ENCODE results near the gene GRWD1.

Gene GRWD1

GRCh38 chr19:48428670-48429069, 17.1 kb upstream of the GRWD1 start:
- DNase-seq: no peak

DNA sequence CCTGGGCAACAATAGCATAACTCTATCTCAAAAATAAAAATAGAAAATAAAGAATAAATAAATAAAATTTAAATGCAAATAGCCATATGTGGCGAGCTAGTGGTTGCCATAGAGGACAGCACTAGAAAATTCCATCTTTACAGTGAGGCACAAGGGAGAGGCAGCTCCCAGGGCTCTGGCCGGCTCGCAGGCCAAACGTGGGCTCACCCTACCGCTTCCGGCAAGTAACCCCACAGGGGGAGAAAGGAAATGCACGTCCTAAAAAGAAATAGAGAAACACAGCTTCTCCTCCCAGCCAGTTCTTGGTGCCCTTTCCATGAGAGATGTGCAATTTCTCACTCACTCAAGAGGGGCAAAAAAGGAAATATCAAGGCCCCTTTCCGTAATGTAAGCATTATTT, 12.4 kb upstream of the GRWD1 start:
- DNase-seq: no peak

- DNase-seq: no peak
These were observed 9.2 kb upstream of the GRWD1 start for GRCh38 chr19:48436586-48436985.

DNA sequence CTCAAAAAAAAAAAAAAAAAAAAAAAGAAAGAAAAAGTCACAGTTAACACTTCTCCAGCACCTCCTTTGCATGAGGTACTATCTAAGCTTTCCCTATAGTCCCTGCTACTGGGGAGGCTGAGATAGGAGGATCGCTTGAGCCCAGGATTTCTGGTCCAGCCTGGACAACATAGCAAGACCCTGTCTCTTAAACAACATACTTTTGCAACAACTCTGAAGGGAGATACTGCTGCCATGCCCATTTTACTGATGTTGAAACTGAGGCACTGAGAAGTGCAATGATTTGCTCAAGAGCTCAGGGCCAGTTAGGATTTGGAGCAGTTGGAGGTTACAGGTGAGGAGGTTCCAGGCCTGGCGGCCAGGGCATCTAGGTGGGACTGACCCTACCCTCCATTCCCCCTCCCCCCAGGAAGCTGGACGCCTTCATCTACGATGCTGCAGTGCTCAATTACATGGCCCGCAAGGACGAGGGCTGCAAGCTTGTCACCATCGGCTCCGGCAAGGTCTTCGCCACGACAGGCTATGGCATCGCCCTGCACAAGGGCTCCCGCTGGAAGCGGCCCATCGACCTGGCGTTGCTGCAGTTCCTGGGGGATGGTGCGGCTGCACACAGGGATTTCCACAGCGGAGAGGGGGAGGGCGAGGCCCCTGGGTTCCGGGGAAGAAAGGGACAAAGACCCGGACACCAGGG, 4.3 kb upstream of the GRWD1 start:
- DNase-seq: no peak

- no peak for DNase-seq
These were observed 3.4 kb upstream of the GRWD1 start for GRCh38 chr19:48442116-48443035.

DNA sequence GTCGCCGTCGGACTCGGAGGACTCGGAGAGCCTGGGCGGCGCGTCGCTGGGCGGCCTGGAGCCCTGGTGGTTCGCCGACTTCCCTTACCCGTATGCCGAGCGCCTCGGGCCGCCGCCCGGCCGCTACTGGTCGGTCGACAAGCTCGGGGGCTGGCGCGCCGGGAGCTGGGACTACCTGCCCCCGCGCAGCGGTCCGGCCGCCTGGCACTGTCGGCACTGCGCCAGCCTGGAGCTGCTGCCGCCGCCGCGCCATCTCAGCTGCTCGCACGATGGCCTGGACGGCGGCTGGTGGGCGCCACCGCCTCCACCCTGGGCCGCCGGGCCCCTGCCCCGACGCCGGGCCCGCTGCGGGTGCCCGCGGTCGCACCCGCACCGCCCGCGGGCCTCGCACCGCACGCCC, 2.5 kb upstream of the GRWD1 start:
- DNase-seq: no peak

GRCh38 chr19:48443731-48444128, 2.1 kb upstream of the GRWD1 start:
- DNase-seq: no peak

- no peak for DNase-seq
These were observed 1.5 kb upstream of the GRWD1 start for GRCh38 chr19:48444129-48444935.

- no peak for DNase-seq
These were observed 915 bp upstream of the GRWD1 start for GRCh38 chr19:48444936-48445200.

GRCh38 chr19:48445256-48445605, 552 bp upstream of the GRWD1 start:
- DNase-seq: no peak

- DNase-seq: no peak
These were observed 796 bp downstream of the GRWD1 start for GRCh38 chr19:48446579-48446978.

DNA sequence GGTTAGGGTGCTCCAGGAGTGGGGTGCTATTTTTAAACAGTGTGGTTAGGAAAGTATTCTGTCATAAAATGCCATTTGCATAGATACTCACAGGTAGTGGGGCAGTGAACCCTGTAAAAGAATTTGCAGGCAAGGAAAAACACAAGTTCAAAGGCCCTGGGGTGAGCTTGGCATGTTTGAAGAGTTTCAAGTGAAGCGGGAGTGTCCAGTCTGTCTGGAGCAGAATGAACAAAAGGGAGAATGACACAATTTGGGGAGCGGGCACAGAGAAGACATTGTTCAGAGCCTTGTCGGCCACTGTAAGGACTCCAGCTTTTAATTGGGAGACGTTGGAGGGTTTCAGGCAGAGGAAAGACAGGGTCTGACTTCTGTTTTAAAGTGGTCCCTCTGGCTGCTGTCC, 2.8 kb downstream of the GRWD1 start:
- no peak for DNase-seq

DNA sequence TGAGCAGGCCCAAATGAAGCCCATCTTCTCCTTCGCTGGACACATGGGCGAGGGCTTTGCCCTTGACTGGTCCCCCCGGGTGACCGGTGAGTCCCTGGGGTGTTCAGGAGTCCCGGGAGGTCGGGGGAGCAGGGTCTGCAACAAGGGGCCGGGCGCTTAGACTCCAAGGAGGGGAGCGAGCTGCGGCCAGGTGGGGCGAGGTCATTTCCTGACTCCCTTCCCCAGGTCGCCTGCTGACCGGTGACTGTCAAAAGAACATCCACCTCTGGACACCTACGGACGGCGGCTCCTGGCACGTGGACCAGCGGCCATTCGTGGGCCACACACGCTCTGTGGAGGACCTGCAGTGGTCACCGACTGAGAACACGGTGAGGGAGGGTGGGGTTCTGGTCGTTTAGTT, 4.7 kb downstream of the GRWD1 start:
- DNase-seq: no peak

GRCh38 chr19:48450863-48451262, 5.1 kb downstream of the GRWD1 start:
- no peak for DNase-seq

- no peak for DNase-seq
These were observed 5.8 kb downstream of the GRWD1 start for GRCh38 chr19:48451624-48452023.

- no peak for DNase-seq
These were observed 6.8 kb downstream of the GRWD1 start for GRCh38 chr19:48452289-48453190.

- no peak for DNase-seq
These were observed 8.5 kb downstream of the GRWD1 start for GRCh38 chr19:48454150-48454730.

DNA sequence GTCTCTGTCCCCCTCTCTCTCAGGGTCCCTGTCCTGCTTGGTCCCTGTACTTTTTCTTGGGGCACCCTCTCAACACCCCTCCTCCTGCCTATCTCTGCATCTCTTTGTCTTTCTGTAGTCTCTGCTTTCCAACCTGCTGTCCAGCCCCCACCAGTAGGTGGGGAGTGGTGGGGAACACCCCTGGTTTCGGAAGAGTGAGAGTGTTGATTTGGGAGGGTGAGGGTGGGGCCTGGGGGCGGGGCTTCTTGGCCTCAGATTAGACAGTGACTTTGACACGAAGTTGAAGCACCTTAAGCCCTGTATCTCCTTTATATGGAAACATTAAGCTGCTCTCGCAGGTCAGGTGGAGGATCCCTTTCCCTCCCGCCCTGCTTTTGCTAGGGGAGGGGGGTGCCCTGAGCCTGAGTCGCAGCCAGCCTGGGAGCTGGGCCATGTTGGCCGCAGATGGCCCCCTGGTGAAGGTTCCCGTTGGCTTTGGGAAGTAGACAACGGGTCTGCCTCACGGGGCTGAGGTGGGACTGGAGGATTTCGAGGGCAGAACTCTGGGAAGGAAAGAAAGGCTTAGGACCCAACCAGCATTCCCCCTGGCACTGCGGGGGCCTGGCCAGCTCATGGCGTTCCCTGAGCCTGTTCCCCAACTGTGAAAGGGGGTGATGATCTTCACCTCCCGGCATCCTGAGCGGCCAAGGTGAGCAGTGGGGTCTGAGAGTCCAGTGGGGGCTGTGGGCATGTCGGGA, 9.6 kb downstream of the GRWD1 start, which contains the start of gene KCNJ14:
Gene KCNJ14 (plus strand): TSS at position 404 of the 737 bp plus-strand sequence. CDS start 6,151 bp downstream, outside the sequence.
- DNase-seq: no peak

DNA sequence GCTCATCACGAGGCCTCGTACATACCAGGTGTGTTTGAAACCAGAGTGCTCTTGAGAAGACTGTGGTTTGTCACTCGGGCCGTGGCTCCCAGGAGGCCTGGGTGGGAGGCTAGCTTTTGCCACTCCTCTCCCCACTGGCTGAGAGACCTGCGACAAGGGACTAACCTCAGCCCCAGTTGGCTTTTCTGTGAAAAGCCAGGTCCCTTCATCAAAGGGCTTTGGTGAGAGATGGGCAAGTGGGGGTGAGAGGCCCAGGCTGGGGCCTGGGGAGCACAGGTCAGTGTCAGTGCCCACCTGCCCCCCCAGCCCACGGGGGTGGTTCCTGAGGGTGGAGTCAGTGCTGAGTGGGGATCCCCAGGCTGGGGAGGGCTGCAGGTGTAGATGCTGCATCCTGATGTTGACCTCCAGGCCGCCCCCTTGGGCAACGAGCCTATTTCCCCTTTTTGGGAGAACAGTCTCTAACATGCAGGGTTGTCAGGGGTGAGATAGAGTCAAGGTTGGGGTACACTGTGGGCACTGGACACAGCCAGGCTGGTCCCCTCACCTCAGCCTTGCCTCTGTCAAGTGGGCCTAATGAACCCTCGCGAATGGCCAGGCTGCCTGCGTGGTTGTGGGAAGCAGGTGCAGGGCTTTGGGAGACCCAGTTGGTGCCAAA, 10.3 kb downstream of the GRWD1 start:
- DNase-seq: no peak

- no peak for DNase-seq
These were observed 11.1 kb downstream of the GRWD1 start for GRCh38 chr19:48456864-48457263.

- DNase-seq: no peak
These were observed 12.2 kb downstream of the GRWD1 start for GRCh38 chr19:48458016-48458415.

Measured in stimulated activated CD4-positive, alpha-beta T cell treated with anti-CD3 and anti-CD28 coated beads, Interleukin-12 subunit alpha, Interleukin-12 subunit beta, amount 100 ng/mL, for 4 hours (primary cell).